Activated CD8-positive, alpha-beta T cell treated with anti-CD3 and anti-CD28 coated beads, Interleukin-2, amount 10 ng/mL, durations not matched to agents 7 days and 5 days (primary cell): ENCODE results near the gene CD300LD. TPM values are rescaled to one million over a fixed set of nuclear protein-coding genes. Genes with fewer than 3 reads are reported as not detected.
A peak's percentile ranks its signal among the peaks of the same experiment; 100 is the strongest.

ENCODE experiments used
- ATAC-seq: fragments of 150-1000 bp; cut with Tn5 transposase; one replicate; pipeline ENCODE4 v1.10.0; 2021; ENCODE audit warnings: moderate library complexity
- CTCF ChIA-PET: fragments of 350-600 bp; sonication (Branson Sonifier 250); formaldehyde crosslinking; loops from one replicate; lab custom pipeline; 2021; ENCODE audit warnings: antibody characterized with exemption; lab: Charles Lee
- POLR2A ChIA-PET: fragments of 350-600 bp; sonication (Branson Sonifier 250); formaldehyde crosslinking; loops from one replicate; lab custom pipeline; 2021; ENCODE audit warnings: antibody characterized with exemption; lab: Charles Lee
- DNase-seq: peaks from one replicate; pipeline ENCODE4 v3.0.0-alpha.2; 2020
- H3K27ac Mint-ChIP-seq: one replicate; pipeline ENCODE4 v1.8.0; 2021; ENCODE audit warnings: mild to moderate bottlenecking, mixed read lengths
- H3K27me3 Mint-ChIP-seq: one replicate; pipeline ENCODE4 v1.8.0; 2021; ENCODE audit warnings: low read depth, mixed read lengths
- H3K36me3 Mint-ChIP-seq: one replicate; pipeline ENCODE4 v1.8.0; 2021; ENCODE audit warnings: low read depth, mixed read lengths
- H3K4me1 Mint-ChIP-seq: one replicate; pipeline ENCODE4 v1.8.0; 2021; ENCODE audit warnings: low read depth, mixed read lengths
- H3K4me3 Mint-ChIP-seq: one replicate; pipeline ENCODE4 v1.8.0; 2021; ENCODE audit warnings: mild to moderate bottlenecking, mixed read lengths
- H3K9me3 Mint-ChIP-seq: one replicate; pipeline ENCODE4 v1.8.0; 2022; ENCODE audit warnings: mixed read lengths; ENCODE audit not compliant: insufficient read depth
- total RNA-seq, 2 experiments: library from RNA; stranded (reverse); gene quantifications; one replicate each; pipeline ENCODE4 v1.2.3, GENCODE V29; 2021

The CD300LD gene
- total RNA-seq, 2 experiments from 2014 or later, result not detected

DNA sequence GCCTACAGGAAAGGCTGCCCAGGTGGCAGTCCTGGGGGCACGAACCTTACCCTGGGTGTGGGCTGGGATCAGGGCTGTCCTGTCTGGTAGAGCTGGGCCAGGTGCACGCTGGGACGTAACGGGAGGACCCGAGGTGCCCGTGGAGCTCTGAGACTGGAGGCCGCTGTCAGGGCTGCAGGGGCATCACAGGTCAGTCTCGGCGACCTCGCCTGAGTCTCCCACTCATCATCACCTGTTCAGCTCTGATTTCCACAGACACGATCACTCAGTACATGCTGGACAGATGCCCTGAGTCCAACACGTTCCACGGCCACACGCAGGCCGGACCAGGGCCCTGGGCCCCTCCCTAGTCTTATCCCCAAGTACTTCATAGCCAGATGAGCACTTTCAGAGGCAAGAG is 41.5 kb downstream of the CD300LD start:
- H3K27me3 Mint-ChIP-seq, result peaks cover 14% of the 10 kb centered on the region
- CTCF ChIA-PET, result no interaction called here
- peaks cover 31% of the 10 kb centered on the region for H3K4me1 Mint-ChIP-seq
- H3K27ac Mint-ChIP-seq, result no peak overlapping the region
- no peaks in the 10 kb centered on the region for H3K9me3 Mint-ChIP-seq
- DNase-seq (no peak), ATAC-seq (no peak)
- POLR2A ChIA-PET, result no interaction called here
- H3K36me3 Mint-ChIP-seq, result no peaks in the 10 kb centered on the region
- no peak overlapping the region for H3K4me3 Mint-ChIP-seq

DNA sequence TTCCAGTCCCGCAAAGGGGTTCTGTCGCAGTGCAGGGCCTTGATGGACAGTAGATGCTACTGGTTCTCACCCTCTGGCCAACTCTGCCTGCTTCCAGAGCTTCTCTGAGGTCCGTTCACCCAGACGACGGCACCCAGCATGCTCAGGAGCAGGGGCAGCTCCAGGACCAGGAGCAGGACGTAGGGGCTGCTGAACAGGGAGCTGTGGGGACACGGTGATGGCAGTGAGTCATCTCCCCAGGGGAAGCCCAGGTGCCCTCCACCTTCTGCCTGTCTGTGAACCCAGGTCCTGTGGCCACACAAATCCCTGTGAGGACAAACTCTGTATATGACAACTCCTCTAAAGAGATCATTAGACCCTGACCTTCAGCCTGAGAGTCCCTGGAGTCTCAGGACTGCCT is 42.7 kb downstream of the CD300LD start:
- Mint-ChIP-seq H3K27ac (no peak overlapping the region), H3K27me3 (peaks cover 14% of the 10 kb centered on the region), H3K4me3 (no peak overlapping the region), H3K4me1 (peaks cover 40% of the 10 kb centered on the region), H3K9me3 (no peaks in the 10 kb centered on the region), H3K36me3 (no peaks in the 10 kb centered on the region)
- ATAC-seq (no peak), DNase-seq (no peak)
- ChIA-PET POLR2A (no interaction called here), CTCF (no interaction called here)

DNA sequence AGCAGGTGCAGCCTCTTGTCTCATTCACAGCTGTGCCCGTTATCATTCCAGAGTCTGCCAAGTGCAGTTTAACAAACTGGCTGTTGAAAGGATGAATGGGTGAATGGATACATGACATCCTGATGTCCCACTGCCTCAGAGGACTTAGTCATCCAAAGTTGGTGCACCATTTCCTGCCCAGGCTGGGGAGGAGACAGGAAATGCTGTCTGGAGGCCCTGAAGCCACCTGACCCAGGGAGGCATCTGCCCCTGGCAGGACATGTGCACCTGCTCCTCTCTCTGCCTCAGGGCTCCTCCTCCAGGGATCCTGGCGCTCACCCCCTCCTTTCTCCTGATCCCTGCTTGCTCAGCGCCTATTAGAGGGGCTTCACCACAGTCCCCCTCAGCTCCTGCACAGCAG is 44.3 kb downstream of the CD300LD start:
- ATAC-seq (peak; percentile 54), DNase-seq (peak; percentile 71)
- Mint-ChIP-seq H3K27me3 (peaks cover 10% of the 10 kb centered on the region), H3K9me3 (no peaks in the 10 kb centered on the region), H3K36me3 (no peaks in the 10 kb centered on the region), H3K4me1 (peaks cover 45% of the 10 kb centered on the region), H3K27ac (peak overlapping the region; percentile 85), H3K4me3 (no peak overlapping the region)
- ChIA-PET POLR2A (no interaction called here), CTCF (interaction anchor here (1.0 kb wide), 1 partner anchor 18 kb away, joined by 4 read pairs; no protein-coding TSS in a partner anchor)

DNA sequence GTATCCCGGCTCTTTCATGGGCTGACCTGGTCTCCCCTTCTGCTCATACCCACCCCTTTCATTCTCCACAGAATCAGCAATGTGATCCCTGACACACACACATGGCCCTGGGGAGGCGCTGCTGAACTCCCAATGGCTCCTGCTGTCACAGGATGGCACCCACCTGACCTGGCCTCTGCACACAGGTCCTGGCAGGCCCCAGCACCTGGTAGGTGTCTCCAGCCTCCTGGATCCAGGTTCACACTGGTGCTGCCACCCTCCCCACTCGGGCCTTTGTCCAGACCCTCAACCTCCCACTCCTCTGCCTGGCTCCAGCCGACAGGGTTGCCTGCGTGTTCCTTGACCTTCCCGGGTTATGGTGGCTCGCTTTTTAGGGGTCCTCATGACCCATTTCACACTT is 44.8 kb downstream of the CD300LD start:
- Mint-ChIP-seq H3K36me3 (no peaks in the 10 kb centered on the region), H3K4me1 (peaks cover 45% of the 10 kb centered on the region), H3K9me3 (no peaks in the 10 kb centered on the region), H3K27ac (peak overlapping the region; percentile 85), H3K27me3 (peaks cover 8% of the 10 kb centered on the region), H3K4me3 (no peak overlapping the region)
- ChIA-PET CTCF (no interaction called here), POLR2A (no interaction called here)
- no peak for ATAC-seq
- no peak for DNase-seq

DNA sequence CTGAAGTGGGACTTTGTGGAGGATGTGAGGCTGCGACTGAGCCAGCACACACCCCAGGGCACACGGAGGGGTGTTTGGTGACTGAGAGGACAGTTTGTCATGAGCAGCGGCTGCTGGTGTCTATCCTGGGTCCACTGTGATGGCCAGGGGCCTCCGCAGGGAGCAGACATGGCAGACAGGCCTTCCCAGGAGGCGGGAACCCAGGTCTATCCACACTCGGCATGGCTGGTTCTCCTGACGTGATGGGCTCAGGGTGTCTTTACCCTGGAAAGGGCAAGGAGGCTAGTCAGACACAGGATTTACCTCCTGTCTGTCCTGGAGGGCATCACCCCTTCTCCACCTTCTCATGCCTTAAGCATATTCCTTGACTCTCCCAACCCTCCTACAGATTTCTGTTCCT is 45.5 kb downstream of the CD300LD start:
- ATAC-seq, result no peak
- Mint-ChIP-seq H3K4me1 (peaks cover 45% of the 10 kb centered on the region), H3K27ac (peak overlapping the region; percentile 60), H3K27me3 (peaks cover 5% of the 10 kb centered on the region), H3K9me3 (no peaks in the 10 kb centered on the region), H3K36me3 (no peaks in the 10 kb centered on the region), H3K4me3 (no peak overlapping the region)
- CTCF ChIA-PET, result no interaction called here
- DNase-seq, result no peak
- POLR2A ChIA-PET, result no interaction called here

DNA sequence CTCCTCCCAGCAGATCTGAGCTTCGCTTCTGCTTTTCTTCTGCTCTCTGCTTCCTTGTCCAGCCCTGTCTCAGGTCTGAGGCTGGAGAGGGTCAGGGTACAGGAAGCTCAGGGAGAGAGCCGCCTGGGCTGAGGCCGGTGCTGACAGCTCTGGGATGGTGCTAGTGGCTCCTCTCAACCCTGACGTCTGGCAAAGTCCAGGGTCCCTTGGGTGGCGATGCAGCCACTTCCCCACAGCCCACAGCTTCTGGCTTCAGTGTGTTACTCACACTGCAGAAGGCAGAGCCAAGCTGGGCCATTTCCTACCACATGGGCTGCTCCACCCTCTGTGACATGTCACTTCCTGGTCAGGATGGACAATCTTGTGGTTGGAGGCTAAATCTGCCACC is 46.2 kb downstream of the CD300LD start, which contains the start of gene CD300C:
Gene CD300C, minus strand, starts transcription at position 273 of the 388 bp plus-strand sequence. CDS start 333 bp downstream, outside the sequence.
- Mint-ChIP-seq H3K9me3 (no peaks in the 10 kb centered on the region), H3K4me1 (peaks cover 45% of the 10 kb centered on the region), H3K27me3 (peaks cover 3% of the 10 kb centered on the region), H3K36me3 (no peaks in the 10 kb centered on the region), H3K4me3 (no peak within 1 kb of the TSS), H3K27ac (peak within 1 kb of the TSS; percentile 66)
- POLR2A ChIA-PET, result interaction anchor here (0.7 to 1.0 kb wide), 2 partner anchors 59 to 1348 kb away, joined by 3 read pairs; no protein-coding TSS in a partner anchor
- ATAC-seq (peak; percentile 45), DNase-seq (peak; percentile 53)
- CTCF ChIA-PET, result interaction anchor here (1.0 to 1.1 kb wide), 2 partner anchors 21 to 167 kb away, joined by 3 to 5 read pairs; partner anchors contain the start of gene CD300H

DNA sequence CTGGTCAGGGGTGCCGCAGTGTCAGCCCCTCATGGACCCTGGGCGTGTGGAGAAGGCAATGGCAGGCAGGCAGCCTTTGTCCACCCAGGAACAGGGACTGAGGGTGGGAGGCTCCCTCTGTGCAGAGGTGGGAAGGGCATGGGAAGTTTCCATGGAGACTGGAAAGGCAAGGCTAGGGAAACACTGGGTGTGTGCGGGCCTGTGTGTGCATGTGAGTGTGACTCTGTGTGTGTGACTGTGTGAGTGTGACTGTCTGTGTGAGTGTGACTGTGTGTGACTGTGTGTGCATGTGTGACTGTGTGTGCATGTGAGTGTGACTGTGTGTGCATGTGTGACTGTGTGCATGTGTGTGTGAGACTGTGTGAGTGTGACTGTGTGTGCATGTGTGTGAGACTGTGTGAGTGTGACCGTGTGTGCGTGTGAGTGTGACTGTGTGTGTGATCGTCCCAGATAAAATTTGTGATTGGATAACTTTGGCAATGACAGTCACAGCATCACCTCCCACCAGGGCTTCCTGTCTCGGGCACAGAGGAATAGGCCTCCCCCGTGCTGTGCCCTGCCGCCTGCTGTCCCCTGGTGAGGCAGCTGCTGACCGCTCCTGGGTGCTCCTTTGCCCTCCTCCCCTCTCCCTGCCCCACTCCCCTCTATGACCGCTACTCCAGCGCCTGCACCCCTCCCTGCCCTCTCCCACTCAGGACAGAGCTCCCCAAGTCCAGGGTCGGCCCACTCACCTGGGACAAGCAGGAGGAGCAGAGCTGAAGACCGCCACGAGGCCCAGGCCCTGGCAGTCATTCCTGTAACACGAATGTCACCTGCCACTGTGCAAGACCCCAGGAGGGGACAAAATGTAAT is 46.9 kb downstream of the CD300LD start:
- POLR2A ChIA-PET, result interaction anchor here (0.7 to 1.0 kb wide), 2 partner anchors 59 to 1349 kb away, joined by 3 read pairs; no protein-coding TSS in a partner anchor

DNA sequence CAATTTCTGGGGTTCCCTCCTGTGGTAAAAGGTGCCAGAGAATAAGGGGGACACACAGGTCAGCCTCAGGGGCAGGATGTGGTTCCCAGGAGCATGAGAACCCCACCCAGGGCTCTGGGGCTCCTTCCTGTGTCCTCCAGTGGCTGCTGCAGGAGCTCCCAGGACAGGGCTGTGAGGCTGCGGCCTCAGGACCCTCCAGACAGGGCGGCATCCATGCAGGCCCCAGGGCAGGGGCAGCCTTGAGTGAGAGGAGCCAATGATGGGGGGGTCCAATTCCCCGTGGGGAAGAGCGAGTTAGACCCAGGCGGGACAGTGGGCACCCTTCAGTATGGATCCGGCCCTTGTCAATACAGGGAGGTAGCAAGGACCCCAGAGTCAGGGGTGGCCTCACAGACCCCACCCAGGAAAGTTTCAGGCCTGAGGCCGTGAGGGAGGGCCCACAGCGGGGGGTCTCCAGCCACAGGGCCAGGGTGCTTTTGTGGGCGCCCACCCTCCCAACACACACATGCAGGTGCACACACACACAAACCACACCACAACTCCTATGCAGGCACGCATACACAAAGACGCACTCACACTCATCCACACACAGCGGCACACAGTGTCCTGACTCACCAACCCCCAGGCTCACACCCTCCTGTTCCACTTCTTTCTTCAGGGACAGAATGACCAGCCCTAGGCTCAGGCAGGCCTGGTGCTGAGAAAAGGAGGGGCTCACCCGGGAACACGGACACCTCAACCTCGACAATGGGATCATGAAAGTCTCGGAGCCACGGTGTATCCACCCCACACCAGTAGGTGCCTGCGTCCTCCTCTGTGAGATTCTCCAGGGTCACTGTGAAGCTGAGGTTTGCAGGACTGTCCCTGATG is 48.0 kb downstream of the CD300LD start:
- POLR2A ChIA-PET, result no interaction called here
- H3K9me3 Mint-ChIP-seq, result no peaks in the 10 kb centered on the region
- ATAC-seq (no peak), DNase-seq (no peak)
- no peaks in the 10 kb centered on the region for H3K36me3 Mint-ChIP-seq
- peaks cover 45% of the 10 kb centered on the region for H3K4me1 Mint-ChIP-seq
- CTCF ChIA-PET, result no interaction called here
- H3K27ac Mint-ChIP-seq, result peak overlapping the region; percentile 66
- H3K27me3 Mint-ChIP-seq, result peaks cover 3% of the 10 kb centered on the region
- no peak overlapping the region for H3K4me3 Mint-ChIP-seq

More for the DNA sequence above, 46.9 kb downstream of the CD300LD start:
- peak overlapping the region; percentile 66 for H3K27ac Mint-ChIP-seq
- no peak for ATAC-seq
- no peaks in the 10 kb centered on the region for H3K36me3 Mint-ChIP-seq
- peaks cover 2% of the 10 kb centered on the region for H3K27me3 Mint-ChIP-seq
- H3K4me3 Mint-ChIP-seq, result no peak overlapping the region
- CTCF ChIA-PET, result interaction anchor here (1.0 to 1.1 kb wide), 2 partner anchors 22 to 166 kb away, joined by 3 to 5 read pairs; partner anchors contain the start of gene CD300H
- H3K9me3 Mint-ChIP-seq, result no peaks in the 10 kb centered on the region
- no peak for DNase-seq
- H3K4me1 Mint-ChIP-seq, result peaks cover 45% of the 10 kb centered on the region

DNA sequence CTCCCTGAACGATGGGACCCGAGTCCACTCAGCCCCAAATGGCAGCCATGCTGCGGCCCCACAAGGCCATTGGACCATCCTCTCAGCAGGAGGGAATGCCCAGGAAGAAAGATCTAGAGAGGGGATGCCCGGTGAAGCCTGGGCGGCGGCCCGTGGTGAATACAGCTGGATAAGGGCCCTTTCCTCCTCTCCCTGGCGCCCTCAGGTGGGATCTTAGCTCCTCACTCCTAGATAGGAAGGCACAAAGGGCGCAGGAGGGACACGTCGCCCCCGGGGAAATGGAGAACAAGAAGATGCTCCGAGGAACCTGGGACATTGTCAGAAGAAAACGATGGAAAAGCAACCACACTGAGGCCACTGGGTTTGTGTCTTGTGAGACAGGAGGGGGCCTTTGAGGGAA is 48.7 kb downstream of the CD300LD start:
- Mint-ChIP-seq H3K27ac (no peak overlapping the region), H3K36me3 (no peaks in the 10 kb centered on the region), H3K4me3 (no peak overlapping the region), H3K27me3 (peaks cover 6% of the 10 kb centered on the region), H3K4me1 (peaks cover 42% of the 10 kb centered on the region), H3K9me3 (no peaks in the 10 kb centered on the region)
- no peak for DNase-seq
- no peak for ATAC-seq
- ChIA-PET CTCF (no interaction called here), POLR2A (no interaction called here)

DNA sequence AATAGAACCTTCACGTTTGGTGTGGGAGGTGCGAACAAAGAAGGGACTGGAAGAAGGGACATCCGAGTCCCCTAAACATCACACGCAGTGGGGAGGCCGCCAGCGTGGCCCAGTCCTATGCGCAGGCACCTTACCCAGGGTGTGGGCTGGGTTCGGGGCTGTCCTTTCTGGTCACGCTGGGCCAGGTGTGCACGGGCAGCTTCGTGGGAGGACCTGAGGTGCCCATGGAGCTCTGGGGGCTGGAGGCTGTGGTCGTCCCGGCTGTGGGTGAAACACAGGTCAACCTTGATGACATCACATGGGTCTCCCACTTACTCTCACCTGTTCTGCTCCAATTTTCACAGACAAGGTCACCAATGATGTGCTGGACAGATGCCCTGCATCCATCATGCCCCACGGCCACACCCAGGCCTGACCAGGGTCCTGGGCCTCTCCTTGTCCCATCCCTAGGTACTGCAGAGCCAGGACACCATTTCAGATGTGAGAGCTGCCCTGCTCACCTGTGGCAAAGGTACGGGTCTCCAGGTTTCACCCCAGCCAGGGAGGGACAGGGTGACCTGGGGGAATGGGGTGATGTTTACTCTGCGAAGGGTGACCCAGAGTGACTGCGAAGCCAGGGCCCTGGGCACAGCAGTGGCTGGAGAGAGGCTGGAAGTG is 49.2 kb downstream of the CD300LD start:
- ChIA-PET POLR2A (no interaction called here), CTCF (no interaction called here)
- DNase-seq (no peak), ATAC-seq (no peak)
- H3K9me3 Mint-ChIP-seq, result no peaks in the 10 kb centered on the region
- no peak overlapping the region for H3K4me3 Mint-ChIP-seq
- peaks cover 6% of the 10 kb centered on the region for H3K27me3 Mint-ChIP-seq
- H3K27ac Mint-ChIP-seq, result no peak overlapping the region
- peaks cover 36% of the 10 kb centered on the region for H3K4me1 Mint-ChIP-seq
- no peaks in the 10 kb centered on the region for H3K36me3 Mint-ChIP-seq

DNA sequence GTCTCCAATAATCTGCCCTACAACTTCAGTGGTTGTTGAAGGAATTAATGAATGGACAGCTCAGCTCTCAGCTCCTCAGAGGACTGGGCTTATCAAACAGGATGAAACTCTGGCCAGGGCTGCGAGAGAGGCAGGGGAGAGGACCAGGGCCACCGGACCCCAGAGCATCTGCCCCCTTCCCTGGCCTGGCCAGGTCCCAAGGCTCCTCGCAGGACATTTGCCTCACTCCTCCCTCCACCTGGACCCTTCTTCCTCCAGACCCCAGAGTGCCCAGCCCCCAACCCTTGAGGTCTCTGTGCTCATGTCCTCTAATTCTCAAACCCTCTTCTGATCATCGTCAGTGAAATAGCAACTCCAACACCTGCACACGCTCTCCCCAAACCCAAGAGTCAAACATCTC is 49.9 kb downstream of the CD300LD start:
- DNase-seq (no peak), ATAC-seq (no peak)
- H3K27me3 Mint-ChIP-seq, result peaks cover 7% of the 10 kb centered on the region
- ChIA-PET CTCF (no interaction called here), POLR2A (no interaction called here)
- no peak overlapping the region for H3K4me3 Mint-ChIP-seq
- H3K9me3 Mint-ChIP-seq, result no peaks in the 10 kb centered on the region
- no peaks in the 10 kb centered on the region for H3K36me3 Mint-ChIP-seq
- H3K27ac Mint-ChIP-seq, result no peak overlapping the region
- H3K4me1 Mint-ChIP-seq, result peaks cover 29% of the 10 kb centered on the region
